Body of pancreas (tissue), 4 donors: ENCODE data around the gene CTNNB1.

ENCODE experiments used
- POLR2A ChIP-seq, 3 donors: fragments of 450-650 bp; IDR thresholded peaks; one replicate each; pipeline ENCODE4 v1.6.1; 2016; ENCODE audit warnings: antibody characterized with exemption in 3 of 3, mild to moderate bottlenecking in 2 of 3
- TF ChIP-seq, protein P1 (sequence below), 7 experiments: fragments of 450-650 bp in 4 of 7; fragments of 200-600 bp in 3 of 7; sonication (generic) in 3 of 7; IDR thresholded peaks; one replicate each; pipeline ENCODE4 v1.5.1; 2016 to 2019; ENCODE audit warnings: antibody characterized with exemption in 7 of 7

DNA sequence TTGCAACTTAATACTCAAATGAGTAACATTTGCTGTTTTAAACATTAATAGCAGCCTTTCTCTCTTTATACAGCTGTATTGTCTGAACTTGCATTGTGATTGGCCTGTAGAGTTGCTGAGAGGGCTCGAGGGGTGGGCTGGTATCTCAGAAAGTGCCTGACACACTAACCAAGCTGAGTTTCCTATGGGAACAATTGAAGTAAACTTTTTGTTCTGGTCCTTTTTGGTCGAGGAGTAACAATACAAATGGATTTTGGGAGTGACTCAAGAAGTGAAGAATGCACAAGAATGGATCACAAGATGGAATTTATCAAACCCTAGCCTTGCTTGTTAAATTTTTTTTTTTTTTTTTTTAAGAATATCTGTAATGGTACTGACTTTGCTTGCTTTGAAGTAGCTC, 40.3 kb downstream of the CTNNB1 start:
- TF ChIP-seq, protein P1, sequence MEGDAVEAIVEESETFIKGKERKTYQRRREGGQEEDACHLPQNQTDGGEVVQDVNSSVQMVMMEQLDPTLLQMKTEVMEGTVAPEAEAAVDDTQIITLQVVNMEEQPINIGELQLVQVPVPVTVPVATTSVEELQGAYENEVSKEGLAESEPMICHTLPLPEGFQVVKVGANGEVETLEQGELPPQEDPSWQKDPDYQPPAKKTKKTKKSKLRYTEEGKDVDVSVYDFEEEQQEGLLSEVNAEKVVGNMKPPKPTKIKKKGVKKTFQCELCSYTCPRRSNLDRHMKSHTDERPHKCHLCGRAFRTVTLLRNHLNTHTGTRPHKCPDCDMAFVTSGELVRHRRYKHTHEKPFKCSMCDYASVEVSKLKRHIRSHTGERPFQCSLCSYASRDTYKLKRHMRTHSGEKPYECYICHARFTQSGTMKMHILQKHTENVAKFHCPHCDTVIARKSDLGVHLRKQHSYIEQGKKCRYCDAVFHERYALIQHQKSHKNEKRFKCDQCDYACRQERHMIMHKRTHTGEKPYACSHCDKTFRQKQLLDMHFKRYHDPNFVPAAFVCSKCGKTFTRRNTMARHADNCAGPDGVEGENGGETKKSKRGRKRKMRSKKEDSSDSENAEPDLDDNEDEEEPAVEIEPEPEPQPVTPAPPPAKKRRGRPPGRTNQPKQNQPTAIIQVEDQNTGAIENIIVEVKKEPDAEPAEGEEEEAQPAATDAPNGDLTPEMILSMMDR (IDR thresholded peaks at IDR 0.05): no peak
- no peak for TF ChIP-seq POLR2A (IDR thresholded peaks at IDR 0.05)
